Measurements from ENCODE around the gene ANXA4. TPM values are rescaled to one million over a fixed set of nuclear protein-coding genes. Genes with fewer than 3 reads are reported as not detected.

The ANXA4 gene
- total RNA-seq, 1 donor from 2014 or later: 4.7 TPM

DNA sequence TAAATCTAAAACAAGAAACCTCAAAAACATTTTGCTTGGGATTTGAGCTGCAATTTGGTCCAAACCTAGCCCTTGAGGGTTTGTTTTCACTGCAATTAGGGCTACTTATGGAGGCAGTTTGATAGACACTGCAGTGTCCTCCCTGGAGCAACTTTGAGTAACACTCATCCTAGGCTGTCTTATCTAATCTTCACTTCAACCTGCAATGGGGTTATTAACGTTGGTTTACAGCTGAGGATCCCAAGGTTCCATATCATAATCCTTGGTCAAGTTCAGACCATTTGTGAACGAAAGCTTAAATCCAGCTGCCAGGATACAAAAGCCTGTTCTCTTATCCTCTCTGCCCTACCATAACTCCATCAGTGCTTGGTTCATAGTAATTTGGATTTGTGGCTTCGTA is 2.5 kb downstream of the ANXA4 start:
- no peaks in the 10 kb centered on the region for H3K9me3 ChIP-seq (ENCODE audit: low read depth)
- H3F3A ChIP-seq (ENCODE audit: low read depth): peaks cover 6% of the 10 kb centered on the region
- peaks cover 26% of the 10 kb centered on the region for H3K27me3 ChIP-seq
- no peak overlapping the region for H3K9ac ChIP-seq
- Mint-ChIP-seq H3K9me3 (no peaks in the 10 kb centered on the region), H3K27ac (no peak overlapping the region), H3K4me3 (no peak overlapping the region), H3K27me3 (ENCODE audit: insufficient read depth, low read depth) (peaks cover 15% of the 10 kb centered on the region), H3K4me1 (peaks cover 8% of the 10 kb centered on the region), H3K36me3 (no peaks in the 10 kb centered on the region)
- no peak for DNase-seq (ENCODE audit: low spot score)
- no peak overlapping the region for H3K4me2 ChIP-seq
- H4K20me1 ChIP-seq (ENCODE audit: low read depth): no peaks in the 10 kb centered on the region
- TF ChIP-seq EZH2phosphoT487 (IDR thresholded peaks at IDR 0.05): no peak
- TF ChIP-seq EZH2 (IDR thresholded peaks at IDR 0.05): no peak
- TF ChIP-seq, protein P1, sequence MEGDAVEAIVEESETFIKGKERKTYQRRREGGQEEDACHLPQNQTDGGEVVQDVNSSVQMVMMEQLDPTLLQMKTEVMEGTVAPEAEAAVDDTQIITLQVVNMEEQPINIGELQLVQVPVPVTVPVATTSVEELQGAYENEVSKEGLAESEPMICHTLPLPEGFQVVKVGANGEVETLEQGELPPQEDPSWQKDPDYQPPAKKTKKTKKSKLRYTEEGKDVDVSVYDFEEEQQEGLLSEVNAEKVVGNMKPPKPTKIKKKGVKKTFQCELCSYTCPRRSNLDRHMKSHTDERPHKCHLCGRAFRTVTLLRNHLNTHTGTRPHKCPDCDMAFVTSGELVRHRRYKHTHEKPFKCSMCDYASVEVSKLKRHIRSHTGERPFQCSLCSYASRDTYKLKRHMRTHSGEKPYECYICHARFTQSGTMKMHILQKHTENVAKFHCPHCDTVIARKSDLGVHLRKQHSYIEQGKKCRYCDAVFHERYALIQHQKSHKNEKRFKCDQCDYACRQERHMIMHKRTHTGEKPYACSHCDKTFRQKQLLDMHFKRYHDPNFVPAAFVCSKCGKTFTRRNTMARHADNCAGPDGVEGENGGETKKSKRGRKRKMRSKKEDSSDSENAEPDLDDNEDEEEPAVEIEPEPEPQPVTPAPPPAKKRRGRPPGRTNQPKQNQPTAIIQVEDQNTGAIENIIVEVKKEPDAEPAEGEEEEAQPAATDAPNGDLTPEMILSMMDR (IDR thresholded peaks at IDR 0.05): no peak
- no peaks in the 10 kb centered on the region for H3K79me2 ChIP-seq (ENCODE audit: low read depth)
- H3K4me3 ChIP-seq: no peak overlapping the region
- H2AFZ ChIP-seq (replicated peaks): no peak overlapping the region
- H3K27ac ChIP-seq: no peak overlapping the region
- no peaks in the 10 kb centered on the region for H3K36me3 ChIP-seq
- H3K4me1 ChIP-seq: peaks cover 10% of the 10 kb centered on the region

DNA sequence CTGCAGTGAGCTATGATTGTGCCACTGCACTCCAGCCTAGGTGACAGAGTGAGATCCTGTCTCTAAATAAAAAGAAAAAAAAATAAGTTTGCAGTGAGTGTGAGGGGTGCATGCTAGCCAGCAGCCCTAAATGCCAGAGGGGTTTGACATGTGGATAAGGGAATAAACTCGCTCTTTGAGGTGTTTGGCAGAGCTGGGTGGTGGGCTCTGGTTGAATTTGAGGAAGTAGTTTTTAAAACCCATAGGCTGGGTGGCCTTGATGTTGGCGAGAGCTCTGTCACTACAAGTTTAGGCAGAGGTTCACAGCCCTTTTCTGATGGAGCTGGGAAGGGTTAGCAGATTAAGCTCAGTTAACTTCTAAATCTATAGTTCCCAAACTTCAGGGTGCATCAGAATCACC is 3.1 kb downstream of the ANXA4 start:
- Mint-ChIP-seq H3K36me3 (no peaks in the 10 kb centered on the region), H3K27ac (no peak overlapping the region), H3K9me3 (no peaks in the 10 kb centered on the region), H3K4me3 (no peak overlapping the region), H3K27me3 (ENCODE audit: insufficient read depth, low read depth) (peaks cover 15% of the 10 kb centered on the region), H3K4me1 (peaks cover 8% of the 10 kb centered on the region)
- no peak for TF ChIP-seq EZH2phosphoT487 (IDR thresholded peaks at IDR 0.05)
- no peak for TF ChIP-seq EZH2 (IDR thresholded peaks at IDR 0.05)
- TF ChIP-seq, protein P1 (IDR thresholded peaks at IDR 0.05): no peak
- Histone ChIP-seq H3K27ac (no peak overlapping the region), H3K27me3 (peaks cover 26% of the 10 kb centered on the region), H3K79me2 (ENCODE audit: low read depth) (no peaks in the 10 kb centered on the region), H3K9ac (no peak overlapping the region), H4K20me1 (ENCODE audit: low read depth) (no peaks in the 10 kb centered on the region), H3F3A (ENCODE audit: low read depth) (peaks cover 6% of the 10 kb centered on the region), H3K4me3 (no peak overlapping the region), H3K36me3 (no peaks in the 10 kb centered on the region), H3K9me3 (ENCODE audit: low read depth) (no peaks in the 10 kb centered on the region), H3K4me2 (no peak overlapping the region), H3K4me1 (peaks cover 10% of the 10 kb centered on the region), H2AFZ (replicated peaks) (no peak overlapping the region)
- DNase-seq (ENCODE audit: low spot score): no peak

DNA sequence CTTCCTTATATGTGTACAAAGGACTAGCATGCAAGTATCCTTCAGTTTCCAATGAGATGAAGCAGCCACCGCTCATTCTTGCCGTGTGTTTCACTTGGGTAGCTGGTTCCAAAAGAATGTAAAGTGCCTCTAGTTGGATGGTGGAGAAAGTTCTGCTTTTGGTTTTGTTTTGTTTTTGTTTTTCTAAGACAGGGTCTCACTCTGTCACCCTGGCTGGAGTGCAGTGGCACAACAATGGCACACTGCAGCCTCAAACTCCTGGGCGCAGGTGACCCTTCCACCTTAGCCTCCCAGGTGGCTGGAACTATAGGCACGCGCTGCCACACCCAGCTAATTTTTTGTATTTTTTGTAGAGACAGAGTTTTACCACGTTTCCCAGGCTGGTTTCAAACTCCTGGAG is 8.3 kb downstream of the ANXA4 start:
- Mint-ChIP-seq H3K4me3 (no peak overlapping the region), H3K4me1 (no peaks in the 10 kb centered on the region), H3K27ac (no peak overlapping the region), H3K36me3 (no peaks in the 10 kb centered on the region), H3K9me3 (no peaks in the 10 kb centered on the region), H3K27me3 (ENCODE audit: insufficient read depth, low read depth) (peaks cover 5% of the 10 kb centered on the region)
- TF ChIP-seq, protein P1 (IDR thresholded peaks at IDR 0.05): no peak
- no peaks in the 10 kb centered on the region for H3K79me2 ChIP-seq (ENCODE audit: low read depth)
- H3K27ac ChIP-seq: no peak overlapping the region
- H3K9me3 ChIP-seq (ENCODE audit: low read depth): no peaks in the 10 kb centered on the region
- no peaks in the 10 kb centered on the region for H3K4me1 ChIP-seq
- H3F3A ChIP-seq (ENCODE audit: low read depth): no peaks in the 10 kb centered on the region
- DNase-seq (ENCODE audit: low spot score): no peak
- no peak overlapping the region for H3K4me2 ChIP-seq
- no peak overlapping the region for H3K4me3 ChIP-seq
- no peak overlapping the region for H3K9ac ChIP-seq
- no peaks in the 10 kb centered on the region for H3K36me3 ChIP-seq
- H4K20me1 ChIP-seq (ENCODE audit: low read depth): no peaks in the 10 kb centered on the region
- H3K27me3 ChIP-seq: no peaks in the 10 kb centered on the region
- no peak overlapping the region for H2AFZ ChIP-seq (replicated peaks)
